ENCODE data around the gene EFEMP2. TPM values are rescaled to one million over a fixed set of nuclear protein-coding genes. Genes with fewer than 3 reads are reported as not detected.

The EFEMP2 gene
- total RNA-seq, 1 experiment from 2014 or later, result 26.2 TPM

DNA sequence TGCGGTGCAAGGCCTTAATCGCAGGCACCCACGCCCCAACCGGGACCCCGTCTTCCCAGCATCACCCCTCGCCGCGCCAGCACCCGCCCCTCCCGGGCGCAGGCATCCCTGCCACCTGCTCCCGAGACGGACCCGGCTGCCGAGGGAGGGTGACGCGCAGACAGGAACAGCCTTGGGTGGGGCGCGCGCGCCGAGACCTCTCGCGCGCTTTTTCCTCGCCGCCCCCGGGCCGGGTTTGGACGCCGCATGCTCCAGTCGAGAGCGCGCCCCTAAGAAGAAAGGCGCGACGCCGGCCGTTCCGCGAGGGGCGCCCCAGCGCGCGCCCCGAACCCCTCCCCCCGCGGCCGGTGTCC, 15.1 kb downstream of the EFEMP2 start:
- Histone ChIP-seq H2BK120ac (ENCODE audit: low read depth, low read length, poor library complexity, severe bottlenecking) (no peak overlapping the region), H3K9me3 (ENCODE audit: control insufficient read depth, low read depth, low read length) (no peaks in the 10 kb centered on the region), H2BK15ac (ENCODE audit: low read depth, low read length) (no peak overlapping the region), H3K18ac (ENCODE audit: insufficient read length, low read depth, low read length) (peak overlapping the region; percentile 73), H3K23ac (ENCODE audit: insufficient read length, low read depth, low read length) (no peak overlapping the region), H2BK20ac (ENCODE audit: low read depth, low read length, poor library complexity, severe bottlenecking) (no peak overlapping the region), H3K27me3 (ENCODE audit: insufficient read depth, low read length) (no peaks in the 10 kb centered on the region), H4K20me1 (ENCODE audit: control insufficient read depth, insufficient read depth, insufficient read length) (peaks cover 2% of the 10 kb centered on the region), H3K23me2 (ENCODE audit: insufficient read length, low read depth, low read length, poor library complexity, severe bottlenecking) (peaks cover 25% of the 10 kb centered on the region), H3K4ac (ENCODE audit: low read depth, low read length) (no peak overlapping the region), H3K4me1 (ENCODE audit: insufficient read depth, low read length) (no peaks in the 10 kb centered on the region), H3K9ac (ENCODE audit: extremely low read depth, insufficient read length, low read length) (peak overlapping the region; percentile 81), H3K79me1 (ENCODE audit: insufficient read depth, low read depth, low read length, poor library complexity, severe bottlenecking) (peaks cover 3% of the 10 kb centered on the region), H2AFZ (ENCODE audit: low read length) (no peak overlapping the region), H3T11ph (ENCODE audit: low read length) (no peak overlapping the region), H4K91ac (ENCODE audit: insufficient read length, low read depth, low read length) (no peak overlapping the region), H4K8ac (replicated peaks; ENCODE audit: insufficient read length, low read depth, low read length) (no peak overlapping the region), H3K27ac (ENCODE audit: insufficient read length, low read depth, low read length) (no peak overlapping the region), H3K79me2 (ENCODE audit: insufficient read depth, low read length) (peaks cover 14% of the 10 kb centered on the region; the same call in 1 of the 2 replicates), H2BK12ac (ENCODE audit: insufficient read length, low read depth, low read length) (no peak overlapping the region), H3K56ac (ENCODE audit: insufficient read length, low read depth, low read length) (no peak overlapping the region), H2BK5ac (ENCODE audit: insufficient read length, low read length) (no peak overlapping the region), H3K14ac (ENCODE audit: insufficient read depth, low read length) (peak overlapping the region; percentile 83), H4K5ac (ENCODE audit: insufficient read length, low read depth, low read length) (no peak overlapping the region), H3K4me2 (ENCODE audit: insufficient read depth, insufficient read length, low read length) (peak overlapping the region; percentile 77), H2AK5ac (ENCODE audit: insufficient read length, low read length) (no peak overlapping the region)
- no peak for DNase-seq
- TF ChIP-seq, protein P1, sequence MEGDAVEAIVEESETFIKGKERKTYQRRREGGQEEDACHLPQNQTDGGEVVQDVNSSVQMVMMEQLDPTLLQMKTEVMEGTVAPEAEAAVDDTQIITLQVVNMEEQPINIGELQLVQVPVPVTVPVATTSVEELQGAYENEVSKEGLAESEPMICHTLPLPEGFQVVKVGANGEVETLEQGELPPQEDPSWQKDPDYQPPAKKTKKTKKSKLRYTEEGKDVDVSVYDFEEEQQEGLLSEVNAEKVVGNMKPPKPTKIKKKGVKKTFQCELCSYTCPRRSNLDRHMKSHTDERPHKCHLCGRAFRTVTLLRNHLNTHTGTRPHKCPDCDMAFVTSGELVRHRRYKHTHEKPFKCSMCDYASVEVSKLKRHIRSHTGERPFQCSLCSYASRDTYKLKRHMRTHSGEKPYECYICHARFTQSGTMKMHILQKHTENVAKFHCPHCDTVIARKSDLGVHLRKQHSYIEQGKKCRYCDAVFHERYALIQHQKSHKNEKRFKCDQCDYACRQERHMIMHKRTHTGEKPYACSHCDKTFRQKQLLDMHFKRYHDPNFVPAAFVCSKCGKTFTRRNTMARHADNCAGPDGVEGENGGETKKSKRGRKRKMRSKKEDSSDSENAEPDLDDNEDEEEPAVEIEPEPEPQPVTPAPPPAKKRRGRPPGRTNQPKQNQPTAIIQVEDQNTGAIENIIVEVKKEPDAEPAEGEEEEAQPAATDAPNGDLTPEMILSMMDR (conservative IDR thresholded peaks at IDR 0.05), result no peak
- Mint-ChIP-seq H3K4me1 (peaks cover 29% of the 10 kb centered on the region in 2 experiments), H3K27me3 (ENCODE audit: low read depth) (no peaks in the 10 kb centered on the region), H3K9me3 (peaks cover 0 to 3% of the 10 kb centered on the region in 2 experiments; a peak in 2 of 5 replicates), H3K4me3 (peak overlapping the region; percentile 86 to 89), H3K27ac (no peak overlapping the region), H3K36me3 (ENCODE audit: insufficient read depth in 1 of 3, low read depth in 3 of 3) (peaks cover 44 to 49% (median 46%) of the 10 kb centered on the region in 3 experiments)
- WGBS (ENCODE audit: extremely low coverage, insufficient read length, low lambda C conversion rate), result no CpG with 5 or more reads among the region's 49 CpGs

Data from H9 (cell line).